NCI-H1092 (cell line): ENCODE results near the gene HLA-DQB2.

Experiments used
- DNase-seq: peaks from one replicate; lab custom pipeline; 2025; lab: John Stamatoyannopoulos, UW

The HLA-DQB2 gene

DNA sequence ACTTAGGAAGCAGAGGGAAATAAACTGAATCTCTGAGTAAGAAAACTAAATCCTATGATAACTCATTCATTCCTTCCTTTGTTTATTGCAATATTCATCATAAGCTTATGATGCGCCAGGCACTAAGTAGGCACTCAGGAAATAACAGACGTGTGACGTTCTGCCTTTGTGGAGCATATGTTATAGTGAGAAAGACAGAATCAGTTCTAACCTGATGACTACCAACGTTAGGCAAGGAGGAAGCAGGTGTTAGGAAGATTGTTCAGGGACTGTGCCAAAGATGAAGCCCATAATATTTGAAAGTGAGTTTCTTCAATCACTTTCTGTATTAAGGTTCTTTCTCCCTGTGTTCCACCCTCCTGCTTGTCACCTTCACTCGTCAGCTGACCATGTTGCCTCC lies 18.6 kb downstream of the HLA-DQB2 start:
- DNase-seq: no peak

DNA sequence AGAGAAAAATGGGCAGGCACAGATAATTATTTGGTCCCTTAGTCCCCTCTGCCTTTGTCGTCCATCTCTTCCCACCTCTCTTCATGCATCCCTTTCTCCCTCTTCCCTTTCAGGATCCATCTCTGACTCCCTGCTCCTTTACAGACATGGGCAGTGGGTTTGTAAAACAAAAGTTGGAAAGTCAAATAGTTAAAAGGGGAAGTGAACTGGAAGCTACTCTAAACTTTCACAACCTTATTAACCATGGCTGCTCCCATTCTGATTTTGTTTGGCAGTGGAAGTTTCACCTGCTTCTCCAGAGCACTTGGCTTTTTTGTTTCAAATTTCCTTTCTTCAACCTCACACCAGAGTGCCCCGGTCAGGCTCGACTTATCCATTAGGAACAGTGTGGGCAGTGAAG lies 21.0 kb downstream of the HLA-DQB2 start:
- no peak for DNase-seq

DNA sequence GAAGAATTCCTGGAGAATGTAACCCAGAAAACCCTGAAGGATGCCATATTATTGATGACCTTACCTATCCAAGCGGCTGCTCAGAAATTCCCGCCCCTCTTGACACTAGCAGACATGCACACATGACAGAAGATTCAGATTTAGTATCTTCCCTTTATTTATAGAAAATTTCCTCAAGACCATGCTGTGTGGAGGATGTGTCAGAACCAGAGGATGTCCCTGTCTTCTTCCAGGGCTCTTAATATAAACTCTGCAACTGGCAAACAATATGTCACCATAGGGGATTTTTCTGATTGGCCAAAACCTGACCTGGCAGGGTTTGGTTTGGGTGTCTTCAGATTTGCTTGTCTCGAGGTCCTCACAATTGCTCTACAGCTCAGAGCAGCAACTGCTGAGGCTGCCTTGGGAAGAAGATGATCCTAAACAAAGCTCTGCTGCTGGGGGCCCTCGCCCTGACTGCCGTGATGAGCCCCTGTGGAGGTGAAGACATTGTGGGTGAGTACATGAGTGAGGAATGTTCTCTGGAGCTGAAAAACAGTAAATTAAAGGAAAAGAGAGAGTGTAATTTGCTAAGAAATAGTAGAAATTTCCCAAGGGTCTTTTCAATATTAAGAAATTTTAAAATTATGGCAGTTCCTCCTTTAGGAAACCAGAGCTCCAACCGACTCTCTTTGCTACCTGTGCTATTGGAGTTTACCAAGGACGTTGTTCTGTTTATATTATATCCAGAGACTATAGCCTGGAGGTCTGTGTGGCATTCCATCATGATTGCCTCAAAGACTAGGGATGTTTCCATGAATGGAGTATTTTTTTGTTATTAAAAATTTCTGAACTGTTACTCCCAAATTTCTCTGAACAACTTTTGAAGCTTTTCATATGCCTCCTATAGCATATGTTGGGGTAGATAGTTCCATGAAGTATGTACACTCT lies 22.0 kb downstream of the HLA-DQB2 start, which contains the start of gene HLA-DQA2:
Gene HLA-DQA2, plus strand, starts transcription at position 361 of the 930 bp plus-strand sequence. Its CDS starts 53 bp downstream, at position 414.
- DNase-seq: no peak

DNA sequence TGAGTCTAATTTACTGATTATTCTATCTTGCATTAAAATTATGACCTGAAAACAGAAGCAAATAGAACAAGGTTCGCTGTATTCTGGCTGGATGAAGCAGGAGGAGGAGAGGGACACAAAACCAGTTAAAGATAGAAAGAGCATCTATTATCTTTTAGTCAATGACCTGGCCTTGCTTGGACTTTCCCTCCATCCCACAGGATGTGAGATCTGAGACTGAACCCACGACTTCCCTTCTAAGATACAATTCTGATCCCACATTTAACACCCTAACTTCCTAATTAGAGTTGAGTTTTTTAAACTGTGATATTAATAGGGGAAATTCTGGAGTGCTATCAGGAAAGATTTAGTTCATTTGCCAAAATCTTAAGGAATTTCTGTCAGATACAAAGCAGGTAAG lies 25.2 kb downstream of the HLA-DQB2 start:
- DNase-seq: no peak

DNA sequence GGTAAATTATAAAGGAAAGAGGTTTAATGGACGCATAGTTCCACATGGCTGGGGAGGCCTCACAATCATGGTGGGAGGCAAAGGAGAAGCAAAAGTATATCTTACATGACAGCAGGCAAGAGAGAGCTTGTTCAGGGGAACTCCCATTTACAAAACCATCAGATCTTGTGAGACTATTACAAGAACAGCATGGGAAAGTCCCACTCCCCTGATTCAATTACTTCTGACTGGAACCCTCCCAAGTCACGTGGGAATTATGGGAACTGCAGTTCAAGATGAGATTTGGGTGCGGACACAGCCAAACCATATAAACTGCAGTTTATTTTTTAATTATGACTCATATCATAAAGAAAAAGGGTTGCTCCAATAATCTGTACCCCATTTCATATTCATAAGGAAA lies 44.5 kb downstream of the HLA-DQB2 start:
- no peak for DNase-seq

DNA sequence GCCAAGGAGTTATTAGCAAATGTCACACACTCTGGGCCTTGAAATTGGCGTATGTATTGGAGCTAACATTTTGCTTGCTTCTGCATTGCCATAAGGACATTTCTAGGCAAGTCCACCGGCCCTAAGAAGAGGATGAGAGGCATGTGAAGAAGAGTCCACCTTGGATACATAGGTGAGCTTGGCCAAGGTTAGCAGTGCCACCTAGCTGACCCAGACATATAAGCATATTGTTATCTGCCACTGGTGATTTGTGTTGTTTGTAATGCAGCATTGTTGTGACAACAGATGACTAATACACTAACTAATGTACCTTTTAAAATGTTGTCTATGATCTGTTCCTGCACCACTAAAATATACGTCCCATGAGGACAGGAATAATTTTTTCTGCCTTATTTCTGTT lies 46.9 kb downstream of the HLA-DQB2 start:
- no peak for DNase-seq

DNA sequence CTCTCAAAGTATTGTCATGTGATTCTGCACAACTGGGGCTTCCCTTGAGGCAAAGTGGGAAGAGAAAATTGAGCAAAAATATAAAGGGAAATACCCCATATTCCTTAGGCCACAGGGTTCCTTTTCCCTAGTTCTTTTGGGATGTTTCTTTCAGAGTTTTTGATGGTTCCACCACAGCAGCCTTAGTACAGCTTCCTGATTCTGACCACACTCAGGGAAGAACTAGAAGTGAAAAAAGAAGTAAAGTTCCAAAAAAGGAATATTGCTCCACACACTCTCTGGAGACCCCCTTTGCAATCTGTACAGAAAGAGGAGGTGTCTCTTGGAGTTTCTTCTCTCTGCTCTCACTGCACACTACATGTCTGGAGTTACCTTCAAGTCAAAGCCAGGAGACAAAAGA lies 50.1 kb downstream of the HLA-DQB2 start:
- no peak for DNase-seq

DNA sequence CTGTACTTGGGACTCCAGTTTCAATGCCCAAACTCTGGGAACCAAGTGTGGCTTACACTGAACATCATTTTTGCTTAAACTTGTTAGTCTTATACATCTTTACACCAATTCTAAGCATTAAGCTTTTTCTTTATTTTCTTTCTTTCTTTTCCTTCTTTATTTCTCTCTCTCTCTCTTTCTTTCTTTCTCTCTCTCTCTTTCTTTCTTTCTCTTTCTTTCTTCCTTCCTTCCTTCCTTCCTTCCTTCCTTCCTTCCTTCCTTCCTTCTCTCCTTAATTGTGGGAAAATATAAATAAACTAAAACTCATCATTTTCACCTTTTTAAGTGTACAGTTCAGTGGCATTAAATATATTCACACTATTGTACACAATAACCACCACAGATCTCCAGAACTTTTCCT lies 53.7 kb downstream of the HLA-DQB2 start:
- no peak for DNase-seq
